H9 (cell line): ENCODE data around the gene SP6. TPM values are rescaled to one million over a fixed set of nuclear protein-coding genes. Genes with fewer than 3 reads are reported as not detected.

Experiments used
- DNase-seq: peaks from one replicate; pipeline ENCODE4 v3.0.0-alpha.2; 2017
- H2AFZ ChIP-seq: one replicate; pipeline ENCODE4 v1.6.1; 2013; ENCODE audit warnings: mild to moderate bottlenecking, low read length, control low read depth, moderate library complexity
- H2AK5ac ChIP-seq: 2 replicates; pipeline ENCODE4 v1.6.1; 2013; ENCODE audit warnings: low read length, control low read depth, mixed read lengths; ENCODE audit not compliant: insufficient read length
- H2BK120ac ChIP-seq: one replicate; pipeline ENCODE4 v1.6.1; 2013; ENCODE audit warnings: low read depth, mild to moderate bottlenecking, low read length, control low read depth, inconsistent platforms; ENCODE audit not compliant: poor library complexity, severe bottlenecking
- H2BK12ac ChIP-seq: 2 replicates; pipeline ENCODE4 v1.6.1; 2013; ENCODE audit warnings: low read length, control low read depth, mixed read lengths, low read depth; ENCODE audit not compliant: insufficient read length
- H2BK15ac ChIP-seq: 2 replicates; pipeline ENCODE4 v1.6.1; 2013; ENCODE audit warnings: low read depth, low read length, control low read depth
- H2BK20ac ChIP-seq: one replicate; pipeline ENCODE4 v1.6.1; 2013; ENCODE audit warnings: low read depth, mild to moderate bottlenecking, low read length, control low read depth, inconsistent platforms; ENCODE audit not compliant: poor library complexity, severe bottlenecking
- H2BK5ac ChIP-seq: 2 replicates; pipeline ENCODE4 v1.6.1; 2013; ENCODE audit warnings: low read length, control low read depth, mixed read lengths; ENCODE audit not compliant: insufficient read length
- H3K14ac ChIP-seq: 2 replicates; pipeline ENCODE4 v1.6.1; 2013; ENCODE audit warnings: low read length, control low read depth; ENCODE audit not compliant: insufficient read depth
- H3K18ac ChIP-seq: 2 replicates; pipeline ENCODE4 v1.6.1; 2013; ENCODE audit warnings: low read depth, mild to moderate bottlenecking, mixed read lengths, low read length, control low read depth; ENCODE audit not compliant: insufficient read length
- H3K23ac ChIP-seq: 2 replicates; pipeline ENCODE4 v1.6.1; 2013; ENCODE audit warnings: low read length, control low read depth, mixed read lengths, low read depth; ENCODE audit not compliant: insufficient read length
- H3K23me2 ChIP-seq: 2 replicates; pipeline ENCODE4 v1.6.1; 2013; ENCODE audit warnings: low read depth, mild to moderate bottlenecking, mixed read lengths, low read length, control low read depth; ENCODE audit not compliant: insufficient read length, poor library complexity, severe bottlenecking
- H3K27ac ChIP-seq: 2 replicates; pipeline ENCODE4 v1.5.1; 2013; ENCODE audit warnings: low read length, control low read depth, mixed read lengths, low read depth; ENCODE audit not compliant: insufficient read length
- H3K27me3 ChIP-seq: 2 replicates; pipeline ENCODE4 v1.6.1; 2013; ENCODE audit warnings: low read length, control low read depth, inconsistent platforms; ENCODE audit not compliant: insufficient read depth
- H3K4ac ChIP-seq: 2 replicates; pipeline ENCODE4 v1.6.1; 2013; ENCODE audit warnings: low read depth, mild to moderate bottlenecking, control low read depth, inconsistent platforms, low read length, moderate library complexity
- H3K4me1 ChIP-seq: 2 replicates; pipeline ENCODE4 v1.6.1; 2013; ENCODE audit warnings: low read length, control low read depth, inconsistent platforms; ENCODE audit not compliant: insufficient read depth
- H3K4me2 ChIP-seq: 2 replicates; pipeline ENCODE4 v1.6.1; 2013; ENCODE audit warnings: low read length, control low read depth, mixed read lengths; ENCODE audit not compliant: insufficient read length, insufficient read depth
- H3K56ac ChIP-seq: 2 replicates; pipeline ENCODE4 v1.6.1; 2013; ENCODE audit warnings: low read depth, mild to moderate bottlenecking, mixed read lengths, low read length, control low read depth; ENCODE audit not compliant: insufficient read length
- H3K79me1 ChIP-seq: 2 replicates; pipeline ENCODE4 v1.6.1; 2013; ENCODE audit warnings: low read depth, mild to moderate bottlenecking, moderate library complexity, low read length, control low read depth, inconsistent platforms; ENCODE audit not compliant: insufficient read depth, poor library complexity, severe bottlenecking
- H3K79me2 ChIP-seq: 2 replicates; pipeline ENCODE4 v1.6.1; 2013; ENCODE audit warnings: low read length, control low read depth, inconsistent platforms; ENCODE audit not compliant: insufficient read depth
- H3K9ac ChIP-seq: 2 replicates; pipeline ENCODE4 v1.6.1; 2013; ENCODE audit warnings: low read length, control low read depth, mixed read lengths; ENCODE audit not compliant: insufficient read length; ENCODE audit errors: extremely low read depth
- H3K9me3 ChIP-seq: one replicate; pipeline ENCODE4 v1.6.1; 2013; ENCODE audit warnings: low read depth, low read length, inconsistent platforms; ENCODE audit not compliant: control insufficient read depth
- H3T11ph ChIP-seq: one replicate; pipeline ENCODE4 v1.6.1; 2013; ENCODE audit warnings: mild to moderate bottlenecking, low read length, control low read depth, inconsistent platforms
- H4K20me1 ChIP-seq: one replicate; pipeline ENCODE4 v1.6.1; 2013; ENCODE audit not compliant: control insufficient read depth, insufficient read length, insufficient read depth
- H4K5ac ChIP-seq: 2 replicates; pipeline ENCODE4 v1.6.1; 2013; ENCODE audit warnings: low read depth, mild to moderate bottlenecking, mixed read lengths, low read length, control low read depth; ENCODE audit not compliant: insufficient read length
- H4K8ac ChIP-seq: replicated peaks from 2 replicates; pipeline ENCODE4 v1.6.1; 2013; ENCODE audit warnings: low read length, control low read depth, mixed read lengths, low read depth; ENCODE audit not compliant: insufficient read length
- H4K91ac ChIP-seq: 2 replicates; pipeline ENCODE4 v1.6.1; 2013; ENCODE audit warnings: low read depth, mild to moderate bottlenecking, moderate library complexity, mixed read lengths, low read length, control low read depth; ENCODE audit not compliant: insufficient read length
- H3K27ac Mint-ChIP-seq, 3 experiments: 2 replicates in 2 of 3; 3 replicates in 1 of 3; pipeline ENCODE4 v1.8.0; 2020 to 2021; ENCODE audit warnings: mixed read lengths in 3 of 3, mild to moderate bottlenecking in 1 of 3, moderate library complexity in 1 of 3
- H3K27me3 Mint-ChIP-seq: 2 replicates; pipeline ENCODE4 v1.8.0; 2021; ENCODE audit warnings: low read depth, mild to moderate bottlenecking, moderate library complexity, mixed read lengths
- H3K36me3 Mint-ChIP-seq, 3 experiments: 2 replicates in 2 of 3; 3 replicates in 1 of 3; pipeline ENCODE4 v1.8.0; 2020 to 2021; ENCODE audit warnings: low read depth in 3 of 3, mixed read lengths in 3 of 3; ENCODE audit not compliant: insufficient read depth in 1 of 3
- H3K4me1 Mint-ChIP-seq, 2 experiments: 2 replicates each; pipeline ENCODE4 v1.8.0; 2020; ENCODE audit warnings: mixed read lengths in 2 of 2
- H3K4me3 Mint-ChIP-seq, 2 experiments: 2 replicates in 1 of 2; 3 replicates in 1 of 2; pipeline ENCODE4 v1.8.0; 2020 to 2021; ENCODE audit warnings: mild to moderate bottlenecking in 2 of 2, mixed read lengths in 2 of 2, moderate library complexity in 1 of 2
- H3K9me3 Mint-ChIP-seq, 2 experiments: 2 replicates in 1 of 2; 3 replicates in 1 of 2; pipeline ENCODE4 v1.8.0; 2020; ENCODE audit warnings: mild to moderate bottlenecking in 2 of 2, mixed read lengths in 2 of 2, moderate library complexity in 1 of 2
- WGBS: extraction: QIAGEN DNeasy Blood & Tissue Kit; methylation state at CpG from one replicate; pipeline ENCODE4 v1.1.7; 2013; ENCODE audit warnings: missing lambda C conversion rate, low lambda C conversion rate, mixed read lengths; ENCODE audit not compliant: insufficient read length; ENCODE audit errors: extremely low coverage; 5-methylcytosine and 5-hydroxymethylcytosine counted together
- total RNA-seq: library from RNA; stranded (reverse); gene quantifications from 2 replicates; pipeline ENCODE4 v1.2.1, GENCODE V29; 2021
- TF ChIP-seq, protein P1 (sequence below): fragments of 200-600 bp; sonication (generic); conservative IDR thresholded peaks from 3 replicates; pipeline ENCODE4 v1.8.0; 2021; ENCODE audit warnings: antibody characterized with exemption, mild to moderate bottlenecking

Gene SP6
- total RNA-seq, 1 experiment from 2014 or later: 0.90 TPM

GRCh38 chr17:47818002-47818695 is 32.8 kb downstream of the SP6 start:
- TF ChIP-seq, protein P1, sequence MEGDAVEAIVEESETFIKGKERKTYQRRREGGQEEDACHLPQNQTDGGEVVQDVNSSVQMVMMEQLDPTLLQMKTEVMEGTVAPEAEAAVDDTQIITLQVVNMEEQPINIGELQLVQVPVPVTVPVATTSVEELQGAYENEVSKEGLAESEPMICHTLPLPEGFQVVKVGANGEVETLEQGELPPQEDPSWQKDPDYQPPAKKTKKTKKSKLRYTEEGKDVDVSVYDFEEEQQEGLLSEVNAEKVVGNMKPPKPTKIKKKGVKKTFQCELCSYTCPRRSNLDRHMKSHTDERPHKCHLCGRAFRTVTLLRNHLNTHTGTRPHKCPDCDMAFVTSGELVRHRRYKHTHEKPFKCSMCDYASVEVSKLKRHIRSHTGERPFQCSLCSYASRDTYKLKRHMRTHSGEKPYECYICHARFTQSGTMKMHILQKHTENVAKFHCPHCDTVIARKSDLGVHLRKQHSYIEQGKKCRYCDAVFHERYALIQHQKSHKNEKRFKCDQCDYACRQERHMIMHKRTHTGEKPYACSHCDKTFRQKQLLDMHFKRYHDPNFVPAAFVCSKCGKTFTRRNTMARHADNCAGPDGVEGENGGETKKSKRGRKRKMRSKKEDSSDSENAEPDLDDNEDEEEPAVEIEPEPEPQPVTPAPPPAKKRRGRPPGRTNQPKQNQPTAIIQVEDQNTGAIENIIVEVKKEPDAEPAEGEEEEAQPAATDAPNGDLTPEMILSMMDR: no peak
- Histone ChIP-seq H3K14ac (no peak overlapping the region), H3K4me1 (no peaks in the 10 kb centered on the region), H3K27ac (no peak overlapping the region), H3K4ac (no peak overlapping the region), H3K9ac (no peak overlapping the region), H4K20me1 (no peaks in the 10 kb centered on the region), H3K27me3 (no peaks in the 10 kb centered on the region), H2BK5ac (no peak overlapping the region), H3K4me2 (no peak overlapping the region), H3K23ac (no peak overlapping the region), H2BK12ac (no peak overlapping the region), H2BK20ac (no peak overlapping the region), H2AK5ac (no peak overlapping the region), H3K23me2 (peaks cover 7% of the 10 kb centered on the region), H3K79me2 (no peaks in the 10 kb centered on the region; the same call in 1 of the 2 replicates), H4K5ac (no peak overlapping the region), H2BK15ac (no peak overlapping the region), H3K56ac (no peak overlapping the region), H3T11ph (no peak overlapping the region), H2AFZ (no peak overlapping the region), H4K91ac (no peak overlapping the region), H4K8ac (no peak overlapping the region), H3K9me3 (no peaks in the 10 kb centered on the region), H3K18ac (no peak overlapping the region), H3K79me1 (no peaks in the 10 kb centered on the region), H2BK120ac (no peak overlapping the region)
- WGBS: no CpG with 5 or more reads among the region's 11 CpGs
- no peak overlapping the region for H3K27ac Mint-ChIP-seq
- H3K36me3 Mint-ChIP-seq: peaks cover 0 to 10% (median 0%) of the 10 kb centered on the region in 3 experiments; a peak in 2 of 7 replicates
- DNase-seq: no peak
- H3K27me3 Mint-ChIP-seq: no peaks in the 10 kb centered on the region
- no peaks in the 10 kb centered on the region for H3K9me3 Mint-ChIP-seq
- no peak overlapping the region for H3K4me3 Mint-ChIP-seq
- peaks cover 12 to 19% of the 10 kb centered on the region in 2 experiments for H3K4me1 Mint-ChIP-seq
